Measurements from ENCODE around the gene PTGR2. TPM values are rescaled to one million over a fixed set of nuclear protein-coding genes. Genes with fewer than 3 reads are reported as not detected.
"Not testable (repeated sequence)": the region's sequence is repeated elsewhere in the genome, so short reads cannot be mapped to it uniquely, and the experiment has no call there.

PTGR2 gene
- total and polyA plus RNA-seq, 5 donors from 2014 or later, result 0.98 to 2.8 (median 1.1) TPM

DNA sequence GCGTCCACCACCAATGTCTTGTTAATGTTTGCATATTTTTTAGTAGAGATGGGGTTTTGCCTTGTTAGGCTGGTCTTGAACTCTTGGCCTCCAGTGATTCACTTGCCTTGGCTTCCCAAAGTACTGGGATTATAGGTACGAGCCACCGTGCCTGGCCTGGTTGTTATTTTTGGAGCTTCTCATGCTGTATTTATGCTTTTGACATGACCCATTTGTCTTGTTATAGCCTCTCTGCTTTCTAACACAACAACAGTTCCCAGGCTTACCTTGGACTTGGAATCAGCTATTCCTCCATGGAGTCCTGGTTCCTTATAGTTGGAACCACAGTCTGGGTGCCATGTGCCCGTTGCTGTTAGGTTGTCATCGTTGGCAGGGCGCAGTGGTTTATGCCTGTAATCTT, 64.7 kb downstream of the PTGR2 start:
- Histone ChIP-seq H3K36me3 (ENCODE audit: control insufficient read depth, insufficient read depth, low read length) (peaks cover 61% of the 10 kb centered on the region), H3K9me3 (ENCODE audit: control insufficient read depth in 2 of 2, low read length in 2 of 2) (peaks cover 0 to 6% of the 10 kb centered on the region in 2 experiments), H3K4me3 (ENCODE audit: low read depth, low read length) (no peak overlapping the region), H3K27me3 (ENCODE audit: control insufficient read depth, insufficient read depth, low read length) (no peaks in the 10 kb centered on the region), H3K4me1 (ENCODE audit: control insufficient read depth, insufficient read depth, low read length, poor library complexity, severe bottlenecking) (no peaks in the 10 kb centered on the region), H3K27ac (ENCODE audit: insufficient read depth, low read length, poor library complexity, severe bottlenecking) (no peak overlapping the region)
- H3K9me3 Mint-ChIP-seq, result peaks cover 0 to 11% (median 2%) of the 10 kb centered on the region in 7 donors
- H3K4me1 Mint-ChIP-seq, result peaks cover 0 to 12% (median 10%) of the 10 kb centered on the region in 4 donors
- DNase-seq (no peak), ATAC-seq (ENCODE audit: low read depth in 2 of 2) (no peak)
- H3K27me3 Mint-ChIP-seq, result no peaks in the 10 kb centered on the region
- H3K27ac Mint-ChIP-seq, result peak overlapping the region in 1 of 3 donors; percentile 71
- peaks cover 44% of the 10 kb centered on the region for H3K36me3 Mint-ChIP-seq
- H3K4me3 Mint-ChIP-seq, result no peak overlapping the region

DNA sequence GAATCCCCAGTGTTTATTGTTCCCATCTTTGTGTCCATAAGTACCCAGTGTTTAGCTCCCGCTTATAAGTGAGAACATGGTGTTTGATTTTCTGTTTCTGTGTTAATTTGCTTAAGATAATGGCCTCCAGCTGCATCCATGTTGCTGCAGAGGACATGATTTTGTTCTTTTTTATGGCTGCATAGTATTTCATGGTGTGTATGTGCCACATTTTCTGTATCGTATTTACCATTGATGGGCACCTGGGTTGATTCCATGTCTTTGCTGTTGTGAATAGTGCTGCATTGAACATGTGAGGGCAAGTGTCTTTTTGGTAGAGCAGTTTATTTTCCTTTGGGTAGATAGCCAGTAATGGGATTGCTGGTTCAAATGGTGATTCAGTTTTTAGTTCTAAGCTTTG, 67.8 kb downstream of the PTGR2 start:
- not testable (repeated sequence) for DNase-seq; H3K9me3 Mint-ChIP-seq; H3K27me3 Mint-ChIP-seq; H3K9me3 ChIP-seq (ENCODE audit: control insufficient read depth in 2 of 2, low read length in 2 of 2); H3K27ac ChIP-seq (ENCODE audit: insufficient read depth, low read length, poor library complexity, severe bottlenecking); H3K4me3 Mint-ChIP-seq; H3K4me3 ChIP-seq (ENCODE audit: low read depth, low read length); ATAC-seq (ENCODE audit: low read depth in 2 of 2); H3K4me1 ChIP-seq (ENCODE audit: control insufficient read depth, insufficient read depth, low read length, poor library complexity, severe bottlenecking); H3K27me3 ChIP-seq (ENCODE audit: control insufficient read depth, insufficient read depth, low read length)
- H3K36me3 ChIP-seq (ENCODE audit: control insufficient read depth, insufficient read depth, low read length), result peaks cover 67% of the 10 kb centered on the region
- peak overlapping the region in 2 of 3 donors; percentile 20 to 73 for H3K27ac Mint-ChIP-seq
- H3K4me1 Mint-ChIP-seq, result peaks cover 0 to 12% (median 9%) of the 10 kb centered on the region in 4 donors
- H3K36me3 Mint-ChIP-seq, result peaks cover 33% of the 10 kb centered on the region

DNA sequence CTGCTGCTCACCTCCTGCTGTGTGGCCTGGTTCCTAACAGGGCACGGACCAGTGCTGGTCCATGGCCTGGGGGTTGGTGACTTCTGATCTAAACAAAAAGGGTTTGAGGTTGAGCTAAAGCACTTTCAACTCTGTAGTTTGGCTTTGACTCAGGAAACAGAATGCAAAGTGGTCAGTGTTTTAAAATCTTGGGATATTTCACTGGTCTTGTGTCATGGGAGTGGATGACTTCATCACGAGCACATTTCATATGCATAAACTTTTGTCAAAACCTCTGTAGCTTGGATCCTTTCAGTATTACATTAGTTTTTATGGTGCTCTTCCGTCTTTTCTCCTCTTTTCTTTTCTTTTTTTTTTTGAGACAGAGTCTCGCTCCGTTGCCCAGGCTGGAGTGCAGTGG, 72.7 kb downstream of the PTGR2 start:
- H3K4me1 ChIP-seq (ENCODE audit: control insufficient read depth, insufficient read depth, low read length, poor library complexity, severe bottlenecking), result no peaks in the 10 kb centered on the region
- H3K36me3 ChIP-seq (ENCODE audit: control insufficient read depth, insufficient read depth, low read length), result peaks cover 96% of the 10 kb centered on the region
- Mint-ChIP-seq H3K36me3 (peaks cover 48% of the 10 kb centered on the region), H3K27ac (no peak overlapping the region), H3K4me1 (peaks cover 4 to 7% (median 4%) of the 10 kb centered on the region in 4 donors), H3K9me3 (no peaks in the 10 kb centered on the region), H3K4me3 (no peak overlapping the region), H3K27me3 (no peaks in the 10 kb centered on the region)
- DNase-seq (no peak), ATAC-seq (ENCODE audit: low read depth in 2 of 2) (no peak)
- H3K4me3 ChIP-seq (ENCODE audit: low read depth, low read length), result no peak overlapping the region
- no peak overlapping the region for H3K27ac ChIP-seq (ENCODE audit: insufficient read depth, low read length, poor library complexity, severe bottlenecking)
- H3K9me3 ChIP-seq (ENCODE audit: control insufficient read depth in 2 of 2, low read length in 2 of 2), result no peaks in the 10 kb centered on the region
- no peaks in the 10 kb centered on the region for H3K27me3 ChIP-seq (ENCODE audit: control insufficient read depth, insufficient read depth, low read length)

Other genes starting within 250 kb of the PTGR2 start
- not detected for gene ACOT6, start 239.3 kb upstream of the PTGR2 start, total RNA-seq
- under 1 TPM in 1 of 4 donors, not detected in 3; 0.16 TPM for gene ACOT6, start 239.3 kb upstream of the PTGR2 start, polyA plus RNA-seq
- 3.4 TPM for gene DNAL1, start 206.8 kb upstream of the PTGR2 start, total RNA-seq
- 1 to 10 TPM; 3.4 to 5.0 (median 4.1) TPM for gene DNAL1, start 206.8 kb upstream of the PTGR2 start, polyA plus RNA-seq
- 42.6 TPM for gene PNMA1, start 137.4 kb upstream of the PTGR2 start, total RNA-seq
- gene PNMA1, start 137.4 kb upstream of the PTGR2 start, polyA plus RNA-seq, result 10 to 100 TPM; 45.2 to 54.1 (median 51.9) TPM
- gene ZNF410, start 35.0 kb downstream of the PTGR2 start, total RNA-seq, result 93.2 TPM
- gene ZNF410, start 35.0 kb downstream of the PTGR2 start, polyA plus RNA-seq, result 10 to 100 TPM; 76.8 to 89.0 (median 79.9) TPM
- 4.6 TPM for gene FAM161B, start 98.3 kb downstream of the PTGR2 start, total RNA-seq
- gene FAM161B, start 98.3 kb downstream of the PTGR2 start, polyA plus RNA-seq, result 1 to 10 TPM; 1.0 to 2.0 (median 1.5) TPM
- 26.6 TPM for gene COQ6, start 98.5 kb downstream of the PTGR2 start, total RNA-seq
- 10 to 100 TPM; 12.7 to 29.5 (median 22.2) TPM for gene COQ6, start 98.5 kb downstream of the PTGR2 start, polyA plus RNA-seq
- gene ENTPD5, start 167.5 kb downstream of the PTGR2 start, total RNA-seq, result 8.0 TPM
- gene ENTPD5, start 167.5 kb downstream of the PTGR2 start, polyA plus RNA-seq, result 1 to 10 TPM; 2.9 to 3.9 (median 3.4) TPM
- 1.6 TPM for gene BBOF1, start 167.5 kb downstream of the PTGR2 start, total RNA-seq
- 1 to 10 TPM in 2 of 4 donors, under 1 TPM in 2; 0.59 to 2.4 (median 1.3) TPM for gene BBOF1, start 167.5 kb downstream of the PTGR2 start, polyA plus RNA-seq
- gene ALDH6A1, start 232.6 kb downstream of the PTGR2 start, total RNA-seq, result 8.5 TPM
- 10 to 100 TPM; 22.0 to 31.1 (median 23.2) TPM for gene ALDH6A1, start 232.6 kb downstream of the PTGR2 start, polyA plus RNA-seq
- 11.1 TPM for gene LIN52, start 233.1 kb downstream of the PTGR2 start, total RNA-seq
- 10 to 100 TPM; 12.5 to 14.9 (median 14.4) TPM for gene LIN52, start 233.1 kb downstream of the PTGR2 start, polyA plus RNA-seq

All from CD4-positive, CD25-positive, alpha-beta regulatory T cell (primary cell).